ENCODE data around the gene COQ3.

DNA sequence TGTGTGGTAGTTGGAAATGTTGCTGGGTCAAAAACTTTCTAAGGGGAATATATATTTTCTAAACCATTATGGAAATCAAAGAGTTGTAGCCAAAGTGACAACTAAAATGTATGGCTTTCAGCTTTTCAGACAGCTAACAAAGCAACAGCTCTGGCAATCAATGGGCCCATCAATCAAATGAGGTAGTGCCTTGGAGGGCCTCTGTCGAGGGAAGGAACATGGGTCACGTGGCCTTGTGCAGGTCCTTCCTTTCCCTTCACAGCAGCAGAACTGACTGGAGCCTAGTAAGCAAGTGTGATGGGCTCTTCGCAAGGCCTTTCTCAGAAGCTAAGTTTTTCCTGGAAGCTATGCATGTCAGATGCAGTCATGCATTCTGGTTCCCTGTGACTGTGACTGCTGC lies 62.5 kb downstream of the COQ3 start:
- TF ChIP-seq FOXJ3 (CRISPR knock-in tag; IDR thresholded peaks at IDR 0.05; ENCODE audit: borderline replicate concordance) = no peak
- no peak for TF ChIP-seq NFE2L1 (CRISPR knock-in tag; IDR thresholded peaks at IDR 0.05)
- TF ChIP-seq, protein P1, sequence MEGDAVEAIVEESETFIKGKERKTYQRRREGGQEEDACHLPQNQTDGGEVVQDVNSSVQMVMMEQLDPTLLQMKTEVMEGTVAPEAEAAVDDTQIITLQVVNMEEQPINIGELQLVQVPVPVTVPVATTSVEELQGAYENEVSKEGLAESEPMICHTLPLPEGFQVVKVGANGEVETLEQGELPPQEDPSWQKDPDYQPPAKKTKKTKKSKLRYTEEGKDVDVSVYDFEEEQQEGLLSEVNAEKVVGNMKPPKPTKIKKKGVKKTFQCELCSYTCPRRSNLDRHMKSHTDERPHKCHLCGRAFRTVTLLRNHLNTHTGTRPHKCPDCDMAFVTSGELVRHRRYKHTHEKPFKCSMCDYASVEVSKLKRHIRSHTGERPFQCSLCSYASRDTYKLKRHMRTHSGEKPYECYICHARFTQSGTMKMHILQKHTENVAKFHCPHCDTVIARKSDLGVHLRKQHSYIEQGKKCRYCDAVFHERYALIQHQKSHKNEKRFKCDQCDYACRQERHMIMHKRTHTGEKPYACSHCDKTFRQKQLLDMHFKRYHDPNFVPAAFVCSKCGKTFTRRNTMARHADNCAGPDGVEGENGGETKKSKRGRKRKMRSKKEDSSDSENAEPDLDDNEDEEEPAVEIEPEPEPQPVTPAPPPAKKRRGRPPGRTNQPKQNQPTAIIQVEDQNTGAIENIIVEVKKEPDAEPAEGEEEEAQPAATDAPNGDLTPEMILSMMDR (IDR thresholded peaks at IDR 0.05) = no peak
- no peak for TF ChIP-seq NFYB (CRISPR knock-in tag; conservative IDR thresholded peaks at IDR 0.05; ENCODE audit: low read depth)
- TF ChIP-seq, protein P2, sequence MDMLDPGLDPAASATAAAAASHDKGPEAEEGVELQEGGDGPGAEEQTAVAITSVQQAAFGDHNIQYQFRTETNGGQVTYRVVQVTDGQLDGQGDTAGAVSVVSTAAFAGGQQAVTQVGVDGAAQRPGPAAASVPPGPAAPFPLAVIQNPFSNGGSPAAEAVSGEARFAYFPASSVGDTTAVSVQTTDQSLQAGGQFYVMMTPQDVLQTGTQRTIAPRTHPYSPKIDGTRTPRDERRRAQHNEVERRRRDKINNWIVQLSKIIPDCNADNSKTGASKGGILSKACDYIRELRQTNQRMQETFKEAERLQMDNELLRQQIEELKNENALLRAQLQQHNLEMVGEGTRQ (CRISPR knock-in tag; IDR thresholded peaks at IDR 0.05) = no peak
- TF ChIP-seq, protein P3, sequence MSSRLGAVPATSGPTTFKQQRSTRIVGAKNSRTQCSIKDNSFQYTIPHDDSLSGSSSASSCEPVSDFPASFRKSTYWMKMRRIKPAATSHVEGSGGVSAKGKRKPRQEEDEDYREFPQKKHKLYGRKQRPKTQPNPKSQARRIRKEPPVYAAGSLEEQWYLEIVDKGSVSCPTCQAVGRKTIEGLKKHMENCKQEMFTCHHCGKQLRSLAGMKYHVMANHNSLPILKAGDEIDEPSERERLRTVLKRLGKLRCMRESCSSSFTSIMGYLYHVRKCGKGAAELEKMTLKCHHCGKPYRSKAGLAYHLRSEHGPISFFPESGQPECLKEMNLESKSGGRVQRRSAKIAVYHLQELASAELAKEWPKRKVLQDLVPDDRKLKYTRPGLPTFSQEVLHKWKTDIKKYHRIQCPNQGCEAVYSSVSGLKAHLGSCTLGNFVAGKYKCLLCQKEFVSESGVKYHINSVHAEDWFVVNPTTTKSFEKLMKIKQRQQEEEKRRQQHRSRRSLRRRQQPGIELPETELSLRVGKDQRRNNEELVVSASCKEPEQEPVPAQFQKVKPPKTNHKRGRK (CRISPR knock-in tag; IDR thresholded peaks at IDR 0.05; ENCODE audit: borderline replicate concordance) = no peak
- TF ChIP-seq, protein P4, sequence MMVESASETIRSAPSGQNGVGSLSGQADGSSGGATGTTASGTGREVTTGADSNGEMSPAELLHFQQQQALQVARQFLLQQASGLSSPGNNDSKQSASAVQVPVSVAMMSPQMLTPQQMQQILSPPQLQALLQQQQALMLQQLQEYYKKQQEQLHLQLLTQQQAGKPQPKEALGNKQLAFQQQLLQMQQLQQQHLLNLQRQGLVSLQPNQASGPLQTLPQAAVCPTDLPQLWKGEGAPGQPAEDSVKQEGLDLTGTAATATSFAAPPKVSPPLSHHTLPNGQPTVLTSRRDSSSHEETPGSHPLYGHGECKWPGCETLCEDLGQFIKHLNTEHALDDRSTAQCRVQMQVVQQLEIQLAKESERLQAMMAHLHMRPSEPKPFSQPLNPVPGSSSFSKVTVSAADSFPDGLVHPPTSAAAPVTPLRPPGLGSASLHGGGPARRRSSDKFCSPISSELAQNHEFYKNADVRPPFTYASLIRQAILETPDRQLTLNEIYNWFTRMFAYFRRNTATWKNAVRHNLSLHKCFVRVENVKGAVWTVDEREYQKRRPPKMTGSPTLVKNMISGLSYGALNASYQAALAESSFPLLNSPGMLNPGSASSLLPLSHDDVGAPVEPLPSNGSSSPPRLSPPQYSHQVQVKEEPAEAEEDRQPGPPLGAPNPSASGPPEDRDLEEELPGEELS (CRISPR knock-in tag; IDR thresholded peaks at IDR 0.05) = no peak
- no peak for TF ChIP-seq ZNF121 (CRISPR knock-in tag; IDR thresholded peaks at IDR 0.05)
- TF ChIP-seq, protein P5, sequence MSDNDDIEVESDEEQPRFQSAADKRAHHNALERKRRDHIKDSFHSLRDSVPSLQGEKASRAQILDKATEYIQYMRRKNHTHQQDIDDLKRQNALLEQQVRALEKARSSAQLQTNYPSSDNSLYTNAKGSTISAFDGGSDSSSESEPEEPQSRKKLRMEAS (CRISPR knock-in tag; IDR thresholded peaks at IDR 0.05) = no peak

All from WTC11 (cell line).